ENCODE data around the gene SLC48A1.
"Not testable (repeated sequence)": the region's sequence is repeated elsewhere in the genome, so short reads cannot be mapped to it uniquely, and the experiment has no call there.

Gene SLC48A1

GRCh38 chr12:47802312-47802711 is 29.3 kb downstream of the SLC48A1 start:
- peak; percentile 19; the same call in 1 of the 2 replicates for TF ChIP-seq CTCF (IDR thresholded peaks at IDR 0.05; ENCODE audit: low read depth, low read length)
- DNase-seq (ENCODE audit: extremely low read depth, low read depth), result no peak

- DNase-seq (ENCODE audit: extremely low read depth, low read depth), result no peak
Observed at GRCh38 chr12:47803191-47803875, 30.3 kb downstream of the SLC48A1 start.

GRCh38 chr12:47804171-47804570 is 31.1 kb downstream of the SLC48A1 start:
- no peak for DNase-seq (ENCODE audit: extremely low read depth, low read depth)
- TF ChIP-seq CTCF (IDR thresholded peaks at IDR 0.05; ENCODE audit: low read depth, low read length), result no peak

More at GRCh38 chr12:47803191-47803875, 30.3 kb downstream of the SLC48A1 start:
- TF ChIP-seq CTCF (IDR thresholded peaks at IDR 0.05; ENCODE audit: low read depth, low read length), result no peak

- DNase-seq (ENCODE audit: extremely low read depth, low read depth), result no peak
- TF ChIP-seq CTCF (IDR thresholded peaks at IDR 0.05; ENCODE audit: low read depth, low read length), result no peak
Observed at GRCh38 chr12:47805417-47805816, 32.4 kb downstream of the SLC48A1 start.

- no peak for TF ChIP-seq CTCF (IDR thresholded peaks at IDR 0.05; ENCODE audit: low read depth, low read length)
- no peak for DNase-seq (ENCODE audit: extremely low read depth, low read depth)
Observed at GRCh38 chr12:47807338-47807737, 34.3 kb downstream of the SLC48A1 start.

GRCh38 chr12:47808050-47808449 is 35.0 kb downstream of the SLC48A1 start:
- DNase-seq (ENCODE audit: extremely low read depth, low read depth), result no peak
- no peak for TF ChIP-seq CTCF (IDR thresholded peaks at IDR 0.05; ENCODE audit: low read depth, low read length)

GRCh38 chr12:47808574-47809365 is 35.7 kb downstream of the SLC48A1 start:
- no peak for DNase-seq (ENCODE audit: extremely low read depth, low read depth)
- TF ChIP-seq CTCF (IDR thresholded peaks at IDR 0.05; ENCODE audit: low read depth, low read length), result peak; percentile 10

GRCh38 chr12:47809518-47809917 is 36.5 kb downstream of the SLC48A1 start:
- not testable (repeated sequence) for DNase-seq (ENCODE audit: extremely low read depth, low read depth)

Data from AG09319 (cell line).